HG03135 (cell line): ENCODE results near the gene NOXA1.
"Not testable (repeated sequence)": the region's sequence is repeated elsewhere in the genome, so short reads cannot be mapped to it uniquely, and the experiment has no call there.

Experiments
- ATAC-seq: cut with Tn5 transposase; IDR thresholded peaks from one replicate; pipeline ENCODE4 v1.9.1; 2021; ENCODE audit warnings: mild to moderate bottlenecking, moderate library complexity; ENCODE audit not compliant: unreplicated experiment

Gene NOXA1

GRCh38 chr9:137462986-137463930 lies 40.1 kb downstream of the NOXA1 start:
- no peak for ATAC-seq

DNA sequence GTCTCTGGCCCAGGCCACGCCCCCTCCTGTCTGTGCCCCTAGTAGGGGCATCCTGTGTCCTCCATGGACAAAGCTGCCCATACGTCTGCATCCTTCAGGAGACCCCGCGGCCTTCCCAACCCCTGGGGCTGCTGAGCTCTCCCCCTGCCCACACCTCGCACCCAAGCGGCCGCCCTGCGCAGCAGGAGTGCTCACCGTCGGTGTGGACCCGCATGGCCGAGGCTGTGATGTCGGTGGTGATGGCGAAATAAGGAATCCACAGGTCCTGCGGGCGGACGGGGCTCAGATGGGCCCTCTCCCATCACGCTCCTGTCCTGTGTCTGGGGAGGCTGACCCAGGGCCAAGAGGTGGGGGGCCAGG lies 40.7 kb downstream of the NOXA1 start:
- no peak for ATAC-seq

- ATAC-seq: no peak
Observed at GRCh38 chr9:137464291-137464999, 41.3 kb downstream of the NOXA1 start.

DNA sequence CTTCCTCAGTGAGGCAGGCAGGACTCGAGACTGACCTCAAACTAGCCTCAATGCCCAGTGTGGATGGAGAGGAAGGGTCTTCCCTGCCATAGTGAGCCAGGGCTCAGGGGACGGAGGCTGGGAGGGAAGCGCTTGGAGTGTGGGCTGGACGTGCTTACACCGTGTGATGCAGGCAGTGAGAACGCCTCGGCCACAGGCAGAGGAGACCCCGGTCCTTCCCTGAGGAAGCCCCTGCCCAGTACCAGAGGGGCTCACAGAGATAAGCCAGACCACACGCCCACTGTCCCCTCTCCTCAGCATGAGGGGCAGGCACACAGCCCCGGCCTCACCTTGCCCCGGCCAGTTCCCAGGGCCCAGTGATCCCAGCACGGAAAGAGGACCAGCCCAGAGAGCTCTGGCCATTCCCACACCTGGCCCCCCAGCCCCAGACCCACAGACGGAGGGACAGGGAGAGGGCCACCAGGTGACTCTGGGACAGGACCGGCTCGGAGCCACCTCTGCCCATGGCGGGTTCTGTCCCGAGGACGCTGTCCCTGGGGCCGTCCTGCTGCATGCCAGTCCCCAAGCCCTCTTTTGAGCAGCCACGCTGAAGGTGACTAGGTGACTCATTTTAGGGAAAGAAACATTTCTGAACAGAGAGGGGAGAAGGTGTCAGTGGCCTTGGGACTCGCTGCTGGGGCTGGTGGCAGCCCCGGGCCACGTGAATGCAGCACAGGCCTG lies 42.0 kb downstream of the NOXA1 start:
- ATAC-seq: no peak

GRCh38 chr9:137465720-137466388 lies 42.7 kb downstream of the NOXA1 start:
- no peak for ATAC-seq

DNA sequence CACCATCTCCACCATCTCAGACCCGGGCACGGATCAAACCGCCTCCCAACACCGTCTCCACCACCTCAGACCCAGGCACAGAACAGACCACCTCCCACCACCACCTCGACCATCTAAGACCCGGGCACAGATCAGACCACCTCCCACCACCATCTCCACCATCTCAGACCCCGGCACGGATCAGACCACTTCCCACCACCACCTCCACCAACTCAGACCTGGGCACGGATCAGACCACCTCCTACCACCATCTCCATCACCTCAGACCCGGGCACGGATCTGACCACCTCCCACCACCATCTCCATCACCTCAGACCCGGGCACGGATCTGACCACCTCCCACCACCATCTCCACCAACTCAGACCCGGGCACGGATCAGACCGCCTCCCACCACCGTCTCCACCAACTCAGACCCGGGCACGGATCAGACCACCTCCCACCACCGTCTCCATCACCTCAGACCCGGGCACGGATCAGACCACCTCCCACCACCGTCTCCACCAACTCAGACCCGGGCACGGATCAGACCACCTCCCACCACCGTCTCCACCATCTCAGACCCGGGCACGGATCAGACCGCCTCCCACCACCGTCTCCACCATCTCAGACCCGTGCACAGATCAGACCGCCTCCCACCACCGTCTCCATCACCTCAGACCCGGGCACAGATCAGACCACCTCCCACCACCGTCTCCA lies 43.3 kb downstream of the NOXA1 start:
- ATAC-seq: not testable (repeated sequence)

DNA sequence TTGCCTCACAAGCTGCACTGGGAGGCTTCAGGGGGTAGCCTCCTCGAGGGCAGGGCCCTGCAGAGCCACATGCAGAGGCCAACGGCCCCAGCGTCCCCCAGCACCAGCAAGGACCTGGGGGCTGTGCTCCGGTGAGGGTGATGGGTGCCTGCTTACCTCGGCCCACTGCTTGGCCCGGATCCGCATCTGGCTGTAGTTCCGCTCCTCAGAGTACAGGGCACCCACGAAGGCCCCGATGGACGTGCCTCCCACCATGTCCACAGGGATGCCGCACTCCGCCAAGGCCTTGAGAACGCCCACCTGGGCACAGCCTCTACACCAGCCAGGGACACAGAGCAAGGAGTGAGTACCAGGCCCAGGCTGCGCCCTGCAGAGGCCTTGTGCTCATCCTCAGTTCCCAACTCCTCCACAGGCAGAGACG lies 44.0 kb downstream of the NOXA1 start:
- ATAC-seq: no peak

- ATAC-seq: no peak
Observed at GRCh38 chr9:137467896-137468295, 44.7 kb downstream of the NOXA1 start.

- ATAC-seq: no peak
Observed at GRCh38 chr9:137470785-137471184, 47.6 kb downstream of the NOXA1 start.

DNA sequence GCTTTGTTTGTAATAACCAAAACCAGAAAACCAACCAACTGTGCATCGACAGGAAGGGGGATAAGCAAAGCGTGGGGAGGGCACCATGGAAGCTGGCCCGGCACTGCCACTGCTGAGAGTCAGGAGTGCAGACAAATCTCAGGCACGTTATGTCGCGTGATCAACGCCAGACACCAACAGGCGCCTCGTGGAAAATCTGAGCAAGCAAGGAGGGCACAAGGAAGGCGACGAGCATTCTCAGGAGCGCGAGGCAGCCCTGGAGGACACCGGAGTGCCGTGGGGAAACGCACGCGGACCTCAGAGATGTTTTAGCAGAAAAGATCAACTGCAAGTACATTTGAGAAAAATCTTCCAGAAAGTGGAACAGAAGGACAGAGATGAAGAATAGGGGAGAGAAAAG lies 51.1 kb downstream of the NOXA1 start:
- ATAC-seq: no peak

DNA sequence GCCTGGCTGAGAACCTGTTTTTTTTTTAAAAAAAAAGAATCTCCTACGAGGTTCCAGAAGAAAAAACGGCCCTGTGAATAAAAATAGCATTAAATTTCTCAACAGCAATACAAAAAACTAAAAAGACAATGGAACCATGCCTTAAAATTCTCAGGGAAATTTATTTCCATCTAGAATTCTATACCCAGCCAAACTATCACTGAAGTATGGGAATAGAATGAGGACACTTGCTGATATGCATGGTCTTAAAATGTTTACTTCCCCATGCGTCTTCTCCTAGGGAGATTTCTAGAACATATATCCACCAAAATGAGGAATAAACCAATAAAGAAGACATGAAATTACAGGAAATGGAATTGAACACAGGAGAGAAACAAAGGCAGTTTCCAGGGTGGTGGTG lies 52.5 kb downstream of the NOXA1 start:
- ATAC-seq: no peak

DNA sequence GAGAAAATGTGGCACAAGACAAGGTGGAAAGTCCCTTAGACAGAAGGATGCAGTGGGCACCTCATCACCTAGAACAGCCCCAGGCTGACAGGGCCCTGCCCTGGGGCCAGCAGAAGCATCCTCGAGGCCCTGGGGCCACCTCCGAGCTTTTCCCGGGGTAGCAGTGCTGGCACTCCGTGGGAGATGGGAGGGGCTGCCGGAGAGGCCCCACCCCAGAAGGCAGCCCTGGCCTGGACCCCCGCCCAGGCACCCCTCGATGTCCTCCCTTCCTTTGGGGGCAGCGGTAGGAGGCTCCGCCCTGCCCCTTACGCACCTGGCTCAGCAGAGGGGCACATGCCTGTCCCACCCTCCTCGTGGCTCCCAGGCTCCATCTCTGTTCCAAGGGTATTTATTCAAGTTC lies 53.7 kb downstream of the NOXA1 start:
- ATAC-seq: no peak

DNA sequence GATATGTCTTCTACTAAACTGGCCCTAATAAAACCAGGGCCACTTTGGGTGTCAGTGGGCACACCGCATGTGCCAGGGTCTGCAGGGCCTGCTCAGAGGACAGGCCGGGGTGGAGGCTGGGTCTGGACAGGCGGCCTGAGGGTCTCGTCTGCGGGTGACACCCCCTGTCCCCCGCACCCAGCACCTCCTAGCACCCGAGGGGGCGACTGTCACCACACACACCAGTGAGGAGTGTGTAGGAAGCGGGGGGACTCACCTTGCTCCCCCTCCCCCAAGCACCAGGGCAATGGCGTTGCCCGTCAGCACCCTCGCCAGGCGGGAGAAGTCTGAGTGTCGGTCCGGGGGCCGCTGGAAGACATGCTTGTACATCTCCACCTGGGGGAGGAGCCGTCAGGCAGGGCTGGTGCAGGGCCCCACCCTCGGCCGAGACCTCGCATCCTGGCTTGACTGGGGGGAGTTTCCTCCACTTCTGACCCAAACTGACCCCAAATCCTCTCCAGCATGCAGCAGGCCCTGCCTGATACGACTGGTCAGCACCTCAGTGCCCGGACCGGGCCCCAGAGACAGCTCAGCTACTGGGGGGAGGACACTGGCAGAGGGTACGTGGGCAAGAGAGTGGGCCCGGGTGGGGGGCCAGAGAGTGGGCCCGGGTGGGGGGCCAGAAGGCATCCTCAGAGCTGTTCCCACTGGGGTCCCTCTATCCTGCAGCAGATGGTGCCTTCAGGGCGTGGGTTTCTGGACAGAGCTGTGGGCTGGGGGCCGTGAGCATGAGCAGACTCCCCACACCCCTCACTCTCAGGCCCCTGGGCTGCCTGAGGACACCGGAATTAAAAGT lies 54.8 kb downstream of the NOXA1 start:
- ATAC-seq: no peak

GRCh38 chr9:137478613-137478961 lies 55.4 kb downstream of the NOXA1 start:
- no peak for ATAC-seq

DNA sequence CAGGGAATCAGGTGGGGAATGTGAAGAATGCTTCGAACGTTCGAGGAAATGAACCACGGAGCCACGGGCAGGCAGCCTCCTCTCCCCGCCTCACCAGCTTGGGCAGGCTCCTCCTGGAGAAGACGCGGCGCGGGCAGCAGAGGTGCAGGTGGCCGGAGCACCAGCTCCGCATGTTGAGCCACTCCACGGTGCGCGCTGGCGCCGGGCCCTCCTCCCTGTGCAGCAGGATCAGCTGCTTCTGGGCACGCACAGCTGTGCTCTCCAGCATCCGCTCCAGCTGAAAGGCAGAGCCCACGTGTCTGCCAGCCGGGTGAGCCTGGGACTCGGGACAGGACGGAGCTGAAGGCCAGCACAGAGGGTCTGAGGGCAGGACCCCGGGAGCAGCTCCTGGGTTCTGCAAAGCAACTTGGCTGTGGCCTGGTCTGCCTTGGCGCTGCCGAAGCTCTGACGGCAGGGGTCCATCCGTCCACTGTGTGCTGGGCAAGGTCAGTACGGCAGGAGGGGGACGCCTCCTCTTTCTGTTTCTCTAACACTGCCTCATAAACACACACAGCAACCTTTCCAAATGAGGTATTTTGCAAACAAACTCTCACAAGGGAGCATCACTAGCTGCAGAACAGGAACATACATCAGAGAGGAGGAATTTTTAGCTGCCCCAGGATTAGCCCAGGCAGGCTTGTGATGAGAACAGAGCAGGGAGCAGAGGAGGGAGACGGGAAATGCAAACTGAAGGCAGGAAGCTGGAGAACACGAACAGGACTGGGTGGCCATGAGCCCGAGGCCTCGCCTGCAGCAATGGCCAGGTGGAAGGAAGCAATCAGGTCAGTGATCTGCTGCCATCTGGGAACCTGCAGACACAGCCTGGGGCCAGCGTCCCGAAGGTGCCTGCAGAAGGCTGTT lies 56.0 kb downstream of the NOXA1 start:
- ATAC-seq: no peak

DNA sequence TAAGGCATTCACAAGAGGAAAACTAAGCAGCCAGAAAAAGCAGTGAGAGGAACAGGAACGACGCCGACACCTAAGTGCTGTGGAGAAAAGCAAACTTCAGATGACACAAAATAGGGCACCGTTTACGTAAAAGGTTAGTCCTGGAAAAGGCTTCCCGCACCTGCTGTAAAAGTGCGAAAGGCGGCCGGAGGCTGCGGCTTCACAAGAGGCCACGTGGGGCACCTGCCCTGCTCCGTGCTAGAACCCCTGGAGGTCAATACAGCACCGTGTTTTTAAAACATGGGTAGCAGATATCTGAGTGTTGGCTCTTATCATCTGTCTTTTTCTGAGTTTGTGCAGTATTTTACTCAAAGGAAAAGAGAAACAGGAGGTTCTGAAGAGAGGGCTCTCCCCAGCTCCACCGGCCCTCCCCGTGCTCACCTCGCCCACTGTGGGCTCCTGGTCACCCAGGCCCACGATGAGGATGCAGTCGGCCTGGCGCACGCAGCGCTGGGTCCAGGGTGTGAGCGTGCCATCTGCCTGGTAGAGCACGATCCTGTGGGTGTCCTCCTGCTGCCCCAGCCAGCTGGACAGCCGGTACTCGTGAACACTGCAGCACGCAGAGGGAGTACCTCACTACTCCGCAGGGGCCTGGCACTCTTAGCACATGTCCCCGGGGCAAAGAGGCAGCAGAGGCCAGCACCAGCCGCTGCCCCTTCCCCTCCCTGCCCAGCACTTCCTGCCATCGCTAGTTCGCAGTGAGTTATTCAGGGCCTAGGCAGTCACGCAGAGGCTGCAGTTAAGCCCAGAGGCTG lies 56.9 kb downstream of the NOXA1 start:
- ATAC-seq: no peak

- no peak for ATAC-seq
Observed at GRCh38 chr9:137480686-137481683, 57.8 kb downstream of the NOXA1 start.
